Suprapubic skin (tissue), 4 donors: ENCODE results near the gene HSD17B7. TPM values are rescaled to one million over a fixed set of nuclear protein-coding genes. Genes with fewer than 3 reads are reported as not detected.

Source experiments
- DNase-seq, 2 donors: peaks; one replicate each; pipeline ENCODE4 v3.0.0-alpha.2; 2019; ENCODE audit warnings: low spot score in 2 of 2
- H3K27ac ChIP-seq: fragments of 200-600 bp; sonication (generic); one replicate; pipeline ENCODE4 v1.5.1; 2019
- H3K27me3 ChIP-seq: fragments of 200-600 bp; sonication (generic); one replicate; pipeline ENCODE4 v1.5.1; 2019
- H3K36me3 ChIP-seq: fragments of 200-600 bp; sonication (generic); one replicate; pipeline ENCODE4 v1.5.1; 2019
- H3K4me1 ChIP-seq: fragments of 200-600 bp; sonication (generic); one replicate; pipeline ENCODE4 v1.5.1; 2019
- H3K4me3 ChIP-seq: fragments of 200-600 bp; sonication (generic); one replicate; pipeline ENCODE4 v1.5.1; 2019; ENCODE audit warnings: mild to moderate bottlenecking
- H3K9me3 ChIP-seq: fragments of 200-600 bp; sonication (generic); one replicate; pipeline ENCODE4 v1.5.1; 2019
- EP300 ChIP-seq: sonication (generic); formaldehyde crosslinking; IDR thresholded peaks from one replicate; pipeline ENCODE4 v1.6.1; 2017; ENCODE audit warnings: antibody characterized with exemption
- POLR2A ChIP-seq, 2 donors: fragments of 450-650 bp; IDR thresholded peaks; one replicate each; pipeline ENCODE4 v1.6.1; 2017; ENCODE audit warnings: antibody characterized with exemption in 2 of 2, mild to moderate bottlenecking in 2 of 2, moderate library complexity in 2 of 2
- POLR2AphosphoS5 ChIP-seq, 3 donors: sonication (generic); formaldehyde crosslinking; IDR thresholded peaks; one replicate each; pipeline ENCODE4 v1.6.1; 2017; ENCODE audit warnings: antibody characterized with exemption in 3 of 3
- WGBS: methylation state at CpG from one replicate; pipeline ENCODE4 v1.1.5; 2018; 5-methylcytosine and 5-hydroxymethylcytosine counted together
- total RNA-seq, 4 donors: library from RNA; depleted of rRNA; stranded (reverse); fragments of >200 nt; gene quantifications; one replicate each; pipeline ENCODE4 v1.1.0, GENCODE V29; 2016
- TF ChIP-seq, protein P1 (sequence below), 2 donors: fragments of 200-600 bp in 1 of 2; fragments of 450-650 bp in 1 of 2; sonication (generic) in 1 of 2; IDR thresholded peaks; one replicate each; pipeline ENCODE4 v1.5.1; 2016 to 2019; ENCODE audit warnings: antibody characterized with exemption in 2 of 2, mild to moderate bottlenecking in 1 of 2, moderate library complexity in 1 of 2

HSD17B7 gene
- total RNA-seq, 4 donors from 2014 or later = 18.4 to 43.0 (median 20.3) TPM

DNA sequence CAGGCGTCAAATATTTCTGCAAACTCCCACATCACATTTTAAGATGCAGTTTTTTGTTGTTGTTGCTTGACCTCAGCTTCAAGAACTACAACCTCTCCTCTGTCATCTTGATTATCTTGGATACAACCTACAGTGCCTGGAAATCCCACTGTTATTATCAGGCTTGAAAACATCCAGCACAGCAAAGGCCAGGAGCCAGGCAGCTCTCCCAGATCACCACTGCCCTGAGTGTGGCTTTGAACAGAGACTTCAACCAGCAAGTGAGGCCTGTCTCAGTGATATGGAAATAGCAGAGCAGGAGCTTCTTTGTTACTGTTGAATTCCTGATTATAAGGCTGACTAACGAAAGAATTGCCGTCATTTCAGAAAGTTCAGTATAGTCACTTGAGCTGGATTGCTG lies 42.0 kb downstream of the HSD17B7 start:
- 92% methylated on average over 3 of the region's 3 CpGs for WGBS

DNA sequence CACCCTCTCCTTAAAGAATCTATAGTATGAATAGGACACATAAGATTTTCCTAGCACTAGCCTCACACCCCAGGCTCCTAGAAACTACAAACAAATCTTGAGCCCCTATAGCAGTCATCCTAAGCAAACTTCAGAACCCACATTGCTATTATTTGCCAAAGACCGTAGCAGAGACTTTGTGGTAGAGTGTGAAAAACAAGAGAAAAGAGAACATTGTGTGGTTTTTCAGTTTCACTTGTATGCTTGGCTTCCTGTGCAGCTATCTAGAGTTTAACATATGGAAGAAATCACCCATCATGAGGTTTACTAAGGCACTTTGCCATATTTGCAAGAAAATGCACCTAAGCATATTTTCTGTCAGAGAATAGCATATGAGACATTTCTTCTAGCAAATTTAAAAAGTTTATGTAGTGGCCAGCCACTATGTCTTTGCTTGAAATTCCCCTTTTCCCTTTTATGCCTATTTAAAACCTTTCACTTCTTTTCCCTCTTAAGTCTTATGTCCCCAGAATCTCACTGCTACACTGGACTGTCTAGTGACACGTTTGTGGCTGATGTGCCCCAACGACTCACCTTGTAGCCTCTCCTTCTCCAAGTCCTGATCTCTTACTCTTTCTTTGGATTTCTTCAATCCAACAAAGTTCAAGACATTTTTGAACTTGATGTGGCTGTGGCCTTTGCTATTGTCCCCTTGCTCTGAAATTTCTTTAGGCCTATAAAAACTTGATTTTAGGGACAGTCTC lies 44.8 kb downstream of the HSD17B7 start:
- Histone ChIP-seq H3K4me3 (no peak overlapping the region), H3K9me3 (peaks cover 8% of the 10 kb centered on the region), H3K27me3 (peaks cover 5% of the 10 kb centered on the region), H3K36me3 (no peaks in the 10 kb centered on the region), H3K27ac (no peak overlapping the region), H3K4me1 (no peaks in the 10 kb centered on the region)
- TF ChIP-seq, protein P1, sequence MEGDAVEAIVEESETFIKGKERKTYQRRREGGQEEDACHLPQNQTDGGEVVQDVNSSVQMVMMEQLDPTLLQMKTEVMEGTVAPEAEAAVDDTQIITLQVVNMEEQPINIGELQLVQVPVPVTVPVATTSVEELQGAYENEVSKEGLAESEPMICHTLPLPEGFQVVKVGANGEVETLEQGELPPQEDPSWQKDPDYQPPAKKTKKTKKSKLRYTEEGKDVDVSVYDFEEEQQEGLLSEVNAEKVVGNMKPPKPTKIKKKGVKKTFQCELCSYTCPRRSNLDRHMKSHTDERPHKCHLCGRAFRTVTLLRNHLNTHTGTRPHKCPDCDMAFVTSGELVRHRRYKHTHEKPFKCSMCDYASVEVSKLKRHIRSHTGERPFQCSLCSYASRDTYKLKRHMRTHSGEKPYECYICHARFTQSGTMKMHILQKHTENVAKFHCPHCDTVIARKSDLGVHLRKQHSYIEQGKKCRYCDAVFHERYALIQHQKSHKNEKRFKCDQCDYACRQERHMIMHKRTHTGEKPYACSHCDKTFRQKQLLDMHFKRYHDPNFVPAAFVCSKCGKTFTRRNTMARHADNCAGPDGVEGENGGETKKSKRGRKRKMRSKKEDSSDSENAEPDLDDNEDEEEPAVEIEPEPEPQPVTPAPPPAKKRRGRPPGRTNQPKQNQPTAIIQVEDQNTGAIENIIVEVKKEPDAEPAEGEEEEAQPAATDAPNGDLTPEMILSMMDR (IDR thresholded peaks at IDR 0.05) = no peak
- TF ChIP-seq POLR2AphosphoS5 (IDR thresholded peaks at IDR 0.05) (no peak), POLR2A (IDR thresholded peaks at IDR 0.05) (no peak), EP300 (no peak)
- WGBS = 62% methylated on average over 3 of the region's 3 CpGs
- no peak for DNase-seq

More for the DNA sequence above, 42.0 kb downstream of the HSD17B7 start:
- Histone ChIP-seq H3K27ac (no peak overlapping the region), H3K36me3 (no peaks in the 10 kb centered on the region), H3K4me3 (no peak overlapping the region), H3K4me1 (no peaks in the 10 kb centered on the region), H3K27me3 (peaks cover 5% of the 10 kb centered on the region), H3K9me3 (no peaks in the 10 kb centered on the region)
- TF ChIP-seq EP300 (no peak), POLR2A (IDR thresholded peaks at IDR 0.05) (no peak), POLR2AphosphoS5 (IDR thresholded peaks at IDR 0.05) (no peak)
- TF ChIP-seq, protein P1 (IDR thresholded peaks at IDR 0.05) = no peak
- DNase-seq = no peak

DNA sequence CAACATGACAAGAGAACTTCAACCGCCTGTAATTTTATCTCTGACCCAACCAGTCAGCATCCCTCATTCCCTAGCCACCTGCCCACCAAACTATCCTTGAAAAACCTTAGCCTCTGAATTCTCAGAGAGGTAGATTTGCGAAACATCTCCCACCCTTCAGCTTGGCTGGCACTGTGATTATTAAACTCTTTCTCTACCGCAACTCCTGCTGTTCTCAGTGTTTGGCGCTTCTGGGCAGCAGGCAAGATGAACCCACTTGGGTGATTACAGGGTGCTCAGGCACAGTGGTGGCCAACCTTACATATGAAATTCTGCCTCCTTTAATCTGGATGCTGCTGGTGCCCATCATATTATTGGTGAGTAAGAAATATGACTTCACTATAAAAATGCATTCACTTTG lies 48.4 kb downstream of the HSD17B7 start:
- no peaks in the 10 kb centered on the region for H3K4me1 ChIP-seq
- 97% methylated on average over 4 of the region's 4 CpGs for WGBS

DNA sequence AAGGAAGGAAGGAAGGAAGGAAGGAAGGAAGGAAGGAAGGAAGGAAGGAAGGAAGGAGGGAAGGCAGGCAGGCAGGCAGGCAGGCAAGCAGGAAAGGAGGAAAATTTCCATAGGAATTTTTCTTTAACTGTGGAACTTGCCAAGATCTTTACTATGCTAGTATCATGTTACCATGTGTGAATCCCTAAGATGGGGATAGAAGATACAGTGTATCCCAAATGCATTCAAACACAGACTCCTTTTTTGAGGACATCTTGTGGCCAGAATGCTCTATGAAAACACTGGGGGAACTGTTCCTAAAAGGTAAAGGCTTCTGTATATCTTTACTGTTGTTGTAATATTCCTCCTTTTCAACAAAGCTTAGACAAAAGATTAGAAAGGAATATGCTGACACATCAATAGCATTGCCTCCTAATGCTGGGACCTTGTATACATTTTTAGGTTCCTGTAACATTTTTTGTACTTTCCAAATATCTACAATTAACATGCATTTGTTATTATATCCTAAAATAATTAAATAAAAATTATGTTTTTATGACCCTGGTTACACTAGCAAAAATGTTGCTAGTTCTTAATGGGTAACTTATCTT lies 49.8 kb downstream of the HSD17B7 start:
- DNase-seq = no peak
- H3K27me3 ChIP-seq = no peaks in the 10 kb centered on the region
- no peak overlapping the region for H3K27ac ChIP-seq
- H3K9me3 ChIP-seq = peaks cover 8% of the 10 kb centered on the region
- TF ChIP-seq POLR2A (IDR thresholded peaks at IDR 0.05) (no peak), POLR2AphosphoS5 (IDR thresholded peaks at IDR 0.05) (no peak), EP300 (no peak)
- TF ChIP-seq, protein P1 (IDR thresholded peaks at IDR 0.05) = no peak
- no peak overlapping the region for H3K4me3 ChIP-seq
- no peaks in the 10 kb centered on the region for H3K36me3 ChIP-seq
- no peaks in the 10 kb centered on the region for H3K4me1 ChIP-seq

More for the DNA sequence above, 48.4 kb downstream of the HSD17B7 start:
- H3K9me3 ChIP-seq = peaks cover 8% of the 10 kb centered on the region
- TF ChIP-seq EP300 (no peak), POLR2A (IDR thresholded peaks at IDR 0.05) (no peak)
- TF ChIP-seq, protein P1 (IDR thresholded peaks at IDR 0.05) = no peak
- no peak overlapping the region for H3K27ac ChIP-seq
- no peak overlapping the region for H3K4me3 ChIP-seq
- peaks cover 5% of the 10 kb centered on the region for H3K27me3 ChIP-seq
- no peaks in the 10 kb centered on the region for H3K36me3 ChIP-seq
- DNase-seq = no peak

DNA sequence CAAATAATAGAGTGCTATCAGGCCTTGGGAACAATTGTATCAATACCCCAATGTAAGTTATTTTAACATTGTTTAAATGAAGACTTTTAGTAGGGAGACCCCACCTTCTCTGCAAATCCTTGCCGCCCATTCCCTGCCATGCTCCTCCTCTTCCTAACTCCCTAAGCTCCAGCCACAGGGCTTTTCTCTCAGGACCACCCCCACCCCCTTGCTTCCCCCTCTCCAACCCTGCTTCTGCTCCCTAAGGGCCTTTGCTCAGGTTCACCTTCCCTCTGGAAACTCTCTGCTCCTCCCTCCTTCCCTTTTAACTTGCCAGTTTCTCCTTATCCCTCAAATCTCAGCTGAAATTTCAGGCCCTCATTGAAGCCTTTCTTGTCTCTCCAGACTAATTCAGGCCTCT lies 53.7 kb downstream of the HSD17B7 start:
- H3K36me3 ChIP-seq = no peaks in the 10 kb centered on the region
- peaks cover 2% of the 10 kb centered on the region for H3K9me3 ChIP-seq
- H3K4me1 ChIP-seq = no peaks in the 10 kb centered on the region
- no peaks in the 10 kb centered on the region for H3K27me3 ChIP-seq
- H3K27ac ChIP-seq = no peak overlapping the region
- no peak overlapping the region for H3K4me3 ChIP-seq
- no peak for DNase-seq
- WGBS = 85% methylated on average over 1 of the region's 1 CpG
- TF ChIP-seq POLR2A (IDR thresholded peaks at IDR 0.05) (no peak), EP300 (no peak), POLR2AphosphoS5 (IDR thresholded peaks at IDR 0.05) (no peak)
- TF ChIP-seq, protein P1 (IDR thresholded peaks at IDR 0.05) = no peak
